Dermis blood vessel endothelial cell (primary cell): ENCODE results near the gene OGFOD3. TPM values are rescaled to one million over a fixed set of nuclear protein-coding genes. Genes with fewer than 3 reads are reported as not detected.
"Not testable (repeated sequence)": the region's sequence is repeated elsewhere in the genome, so short reads cannot be mapped to it uniquely, and the experiment has no call there.

Experiments
- DNase-seq: peaks from one replicate; pipeline ENCODE4 v3.0.0; 2010
- total RNA-seq: library from RNA; depleted of rRNA; stranded (reverse); fragments of >200 nt; gene quantifications from 2 replicates; pipeline ENCODE4 v1.2.3, GENCODE V29; 2014

The OGFOD3 gene
- total RNA-seq, 1 donor from 2014 or later = 35.1 TPM

DNA sequence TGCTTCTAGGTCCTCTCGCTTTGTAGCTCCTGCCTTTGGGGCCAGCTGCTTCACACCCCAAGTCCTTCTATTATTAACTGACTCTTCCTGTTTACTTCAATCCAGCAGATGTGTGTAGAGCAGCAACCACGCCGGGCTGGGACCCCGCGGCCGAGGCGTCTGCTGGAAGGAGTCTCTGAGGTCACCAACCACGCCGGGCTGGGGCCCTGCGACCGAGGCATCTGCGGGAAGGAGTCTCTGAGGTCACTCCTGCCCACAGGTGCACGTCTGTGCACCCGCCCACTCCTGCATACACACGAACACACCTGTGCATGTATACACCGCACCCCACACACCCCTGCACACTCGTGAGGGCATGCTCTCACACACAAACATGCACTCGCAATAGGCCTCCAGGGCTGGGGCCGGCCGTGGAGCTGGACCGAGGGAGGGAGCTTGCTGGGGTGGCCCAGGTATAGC lies 67.1 kb downstream of the OGFOD3 start:
- no peak for DNase-seq

DNA sequence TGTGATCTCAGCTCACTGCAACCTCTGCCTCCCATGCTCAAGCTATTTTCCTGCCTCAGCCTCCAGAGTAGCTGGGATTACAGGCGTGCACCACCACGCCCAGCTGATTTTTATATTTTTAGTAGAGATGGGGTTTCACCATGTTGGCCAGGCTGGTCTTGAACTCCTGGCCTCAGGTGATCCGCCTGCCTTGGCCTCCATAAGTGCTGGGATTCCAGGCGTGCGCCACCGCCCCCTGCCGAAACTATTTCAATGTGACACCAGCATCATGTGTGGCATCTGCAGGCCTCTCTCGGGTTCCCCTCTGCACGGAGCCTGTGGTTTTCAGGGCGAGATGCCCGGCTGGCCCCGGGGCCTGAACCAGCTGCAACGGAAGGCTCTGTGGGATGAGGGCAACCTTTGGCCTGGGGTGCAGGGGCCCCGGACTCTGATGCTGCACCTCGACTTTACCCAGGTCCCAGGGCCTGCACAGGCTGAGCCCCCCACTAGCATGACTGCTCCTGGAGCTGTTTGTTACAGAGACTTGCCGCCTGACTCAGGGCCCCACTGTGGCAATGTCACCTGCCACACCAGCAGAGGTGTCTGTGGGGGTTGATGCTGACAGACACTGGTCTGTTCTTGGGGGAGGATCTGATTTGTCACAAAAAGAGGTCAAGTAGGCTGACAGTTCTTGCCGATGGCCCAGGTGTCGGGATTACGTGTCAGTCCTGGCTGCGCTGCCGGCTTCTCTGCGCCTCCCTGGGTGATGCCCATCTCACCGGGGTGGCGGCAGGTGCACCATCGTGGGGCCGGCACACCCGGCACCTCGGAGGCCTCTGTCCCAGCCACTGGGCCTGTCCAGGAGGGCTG lies 68.0 kb downstream of the OGFOD3 start:
- no peak for DNase-seq

DNA sequence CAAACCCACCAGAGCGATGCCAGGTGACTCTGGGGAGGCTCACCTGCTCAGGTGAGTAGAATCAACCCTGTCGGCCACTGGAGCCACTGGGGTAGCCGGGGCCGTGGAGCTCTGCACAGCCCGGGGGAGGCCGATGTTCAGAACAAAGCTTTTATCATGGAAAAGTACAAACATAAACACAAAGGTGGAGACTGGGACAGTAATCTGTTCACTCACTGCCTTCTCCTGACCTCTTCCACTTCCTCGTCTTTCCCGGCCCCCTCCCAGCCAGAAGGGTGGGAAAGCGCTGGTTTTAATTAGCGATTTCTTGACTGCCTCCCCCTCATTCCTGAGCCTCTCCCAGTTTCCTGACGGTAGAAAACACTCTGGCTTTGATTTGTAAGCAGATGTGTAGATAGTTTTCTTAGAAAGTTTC lies 69.1 kb downstream of the OGFOD3 start:
- DNase-seq = no peak

DNA sequence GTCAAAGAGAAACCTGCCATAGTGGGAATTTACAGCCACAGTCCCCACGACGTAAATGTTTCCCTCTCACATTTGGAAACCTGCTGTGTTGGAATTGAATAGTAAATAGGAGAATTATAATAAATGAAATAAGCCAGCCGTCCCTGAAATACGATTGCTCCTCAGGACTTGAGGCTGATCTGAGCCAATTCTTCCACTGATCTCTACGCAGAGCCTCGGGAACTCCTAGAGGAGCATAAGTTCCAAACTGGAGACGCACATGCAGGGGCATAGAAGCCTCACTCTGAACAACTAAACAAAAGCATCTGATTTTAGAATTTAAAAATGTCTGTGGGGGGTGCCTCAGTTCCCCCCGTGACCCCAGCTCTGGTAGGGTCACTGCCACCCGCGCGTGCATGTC lies 69.5 kb downstream of the OGFOD3 start:
- no peak for DNase-seq

DNA sequence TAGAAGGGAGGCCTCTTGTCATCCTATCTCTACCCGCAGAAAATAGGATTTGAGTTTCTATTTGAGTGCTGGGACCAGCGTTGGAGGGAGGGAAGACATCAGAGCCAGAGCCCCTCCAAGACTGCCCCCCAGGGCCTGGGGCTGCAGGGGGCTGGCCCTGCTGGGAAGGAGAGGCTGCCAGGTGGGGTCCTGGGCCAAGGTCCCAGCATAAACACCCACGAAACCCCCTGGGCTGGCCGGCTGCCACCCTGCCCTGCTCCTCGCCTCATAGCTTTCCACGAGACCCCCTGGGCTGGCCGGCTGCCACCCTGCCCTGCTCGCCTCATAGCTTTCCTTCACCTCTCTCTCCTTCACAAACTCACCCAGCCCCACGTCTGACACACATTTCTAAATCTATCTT lies 70.0 kb downstream of the OGFOD3 start:
- DNase-seq = no peak

DNA sequence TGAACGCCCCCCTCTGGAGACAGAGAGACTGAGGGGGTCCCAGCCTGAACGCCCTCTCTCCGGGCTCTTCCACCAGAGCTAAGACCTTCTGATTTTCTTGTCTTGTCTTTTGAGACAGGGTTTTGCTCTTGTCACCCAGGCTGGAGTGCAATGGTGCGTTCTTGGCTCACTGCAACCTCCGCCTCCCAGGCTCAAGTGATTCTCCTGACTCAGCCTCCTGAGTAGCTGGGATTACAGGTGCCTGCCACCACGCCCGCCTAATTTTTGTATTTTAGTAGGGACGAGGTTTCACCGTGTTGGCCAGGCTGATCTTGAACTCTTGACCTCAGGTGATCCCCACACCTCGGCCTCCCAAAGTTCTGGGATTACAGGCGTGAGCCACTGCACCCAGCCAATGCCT lies 70.4 kb downstream of the OGFOD3 start:
- DNase-seq = not testable (repeated sequence)

DNA sequence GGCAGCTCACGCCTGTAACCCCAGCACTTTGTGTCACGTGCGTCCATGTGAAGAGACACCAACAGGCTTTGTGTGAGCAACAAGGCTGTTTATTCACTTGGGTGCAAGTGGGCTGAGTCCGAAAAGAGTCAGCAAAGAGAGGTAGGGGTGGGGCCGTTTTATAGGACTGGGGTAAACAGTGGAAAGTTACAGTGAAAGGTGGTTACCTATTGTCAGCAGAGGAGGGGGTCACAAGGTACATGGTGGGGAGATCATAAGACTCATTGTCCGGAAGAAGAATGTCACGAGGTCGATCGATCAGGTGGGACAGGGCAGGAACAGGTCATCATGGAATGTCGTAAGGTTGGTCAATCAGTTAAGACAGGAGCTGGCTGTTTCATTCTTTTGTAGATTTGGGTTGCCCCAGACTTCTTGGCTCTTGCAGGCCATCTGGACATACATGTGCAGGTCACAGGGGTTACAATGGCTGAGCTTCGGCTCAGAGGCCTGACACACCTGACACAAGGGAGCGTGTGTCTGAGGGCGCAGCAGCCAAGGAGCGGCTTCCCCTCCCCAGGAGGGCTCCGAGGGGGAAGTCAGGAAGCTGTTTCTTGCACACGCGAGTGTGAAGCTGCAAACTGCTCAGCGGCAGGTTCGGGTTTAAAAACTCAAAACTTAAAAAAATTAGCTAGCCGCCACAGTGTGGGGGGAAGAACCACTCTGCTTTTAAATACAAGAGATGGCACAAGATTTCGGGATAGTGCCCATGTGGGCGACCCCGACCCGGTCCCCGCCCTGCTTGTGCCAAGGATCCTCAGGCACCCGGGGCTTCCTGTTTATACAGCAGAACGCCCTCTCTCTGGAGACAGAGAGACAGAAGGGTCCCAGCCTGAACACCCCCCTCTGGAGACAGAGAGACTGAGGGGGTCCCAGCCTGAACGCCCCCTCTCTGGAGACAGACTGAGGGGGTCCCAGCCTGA lies 71.8 kb downstream of the OGFOD3 start:
- DNase-seq = no peak

DNA sequence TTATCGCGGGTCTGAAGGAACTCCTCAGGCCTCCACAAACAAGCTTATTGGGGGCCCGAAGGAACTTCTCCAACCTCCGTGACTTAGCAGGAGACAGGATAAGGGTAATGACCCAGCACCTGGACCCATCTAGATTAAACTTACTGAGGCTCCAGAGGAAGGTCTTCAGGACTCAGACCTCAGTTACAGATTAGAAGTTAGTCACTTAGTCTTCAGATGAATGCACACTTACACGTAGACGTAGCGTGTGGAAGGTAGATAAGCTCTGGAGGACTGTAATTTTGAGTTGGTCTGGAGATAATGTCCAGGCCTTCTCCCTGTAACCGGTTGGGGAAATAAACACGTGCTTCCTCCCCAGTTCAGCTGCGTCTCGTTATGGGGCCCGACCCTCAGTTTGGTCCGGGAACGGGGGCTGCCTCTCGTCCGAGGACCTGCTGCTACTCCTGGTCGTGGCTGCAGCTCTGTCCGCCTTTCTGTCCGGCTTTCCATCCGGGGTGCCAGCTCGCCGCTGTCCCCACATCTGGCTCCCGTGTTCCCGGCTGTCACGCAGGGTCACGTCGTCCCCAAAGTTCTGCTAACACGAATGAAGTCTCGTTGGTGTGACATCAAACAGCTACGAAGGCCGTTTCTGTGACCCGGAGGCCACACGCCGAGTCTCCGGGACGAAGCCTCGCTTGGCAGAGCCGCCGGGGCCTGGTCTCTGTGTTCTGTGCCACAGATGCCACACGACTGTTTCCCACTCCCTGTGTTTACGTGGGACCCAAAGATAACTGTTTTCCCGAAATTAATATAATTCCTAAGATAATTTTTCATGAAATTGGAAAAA lies 73.0 kb downstream of the OGFOD3 start:
- DNase-seq = no peak

DNA sequence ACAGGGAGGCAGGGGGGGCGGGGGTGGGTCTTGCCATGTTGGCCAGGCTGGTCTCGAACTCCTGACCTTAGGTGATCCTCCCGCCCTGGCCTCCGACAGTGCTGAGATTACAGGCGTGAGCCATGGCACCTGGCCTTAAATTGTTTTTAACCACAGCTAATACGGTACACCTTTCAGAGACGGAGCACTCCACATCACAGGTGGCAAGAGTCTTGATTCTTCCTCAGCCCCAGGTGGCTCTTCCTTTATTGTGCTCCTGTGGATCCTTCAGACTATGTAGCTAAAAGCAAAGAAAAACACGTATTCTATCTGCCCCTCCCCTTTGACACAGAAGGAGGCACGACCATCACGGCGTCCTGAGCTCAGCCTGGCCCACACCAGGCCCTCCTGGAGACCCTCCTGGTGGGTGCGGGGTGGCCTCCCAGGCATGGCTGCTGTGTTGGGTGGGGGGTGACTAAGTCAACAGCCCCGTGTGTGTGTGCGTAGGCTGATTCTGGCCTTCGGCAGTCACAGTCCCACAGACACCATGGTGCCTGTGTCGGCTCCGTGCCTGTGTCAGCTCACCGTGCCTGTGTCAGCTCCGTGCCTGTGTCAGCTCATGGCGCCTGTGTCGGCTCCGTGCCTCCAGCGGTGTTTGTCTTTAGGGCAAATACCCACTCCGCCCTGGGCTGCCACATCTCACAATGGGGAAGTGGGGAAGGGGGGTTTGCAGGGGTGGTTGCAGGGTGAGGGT lies 74.0 kb downstream of the OGFOD3 start:
- no peak for DNase-seq

DNA sequence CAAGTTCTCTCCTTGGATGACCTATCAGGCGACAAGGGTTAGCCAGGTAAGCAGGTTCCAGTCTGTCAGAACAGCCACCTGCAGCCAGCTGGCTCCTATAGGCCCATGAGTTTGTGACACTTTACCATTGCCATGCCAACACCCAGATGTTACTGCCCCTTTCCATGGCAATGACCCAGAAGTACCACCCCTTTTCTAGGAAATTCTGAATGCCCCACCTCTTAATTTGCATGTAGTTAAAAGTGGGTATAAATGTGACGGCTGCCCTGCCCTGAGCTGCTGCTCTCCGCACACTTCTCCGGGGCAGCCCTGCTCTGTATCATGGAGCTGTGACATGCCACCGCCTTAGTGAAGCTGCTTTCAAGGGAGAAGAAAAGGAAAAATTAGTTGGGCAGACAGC lies 74.8 kb downstream of the OGFOD3 start:
- DNase-seq = no peak

DNA sequence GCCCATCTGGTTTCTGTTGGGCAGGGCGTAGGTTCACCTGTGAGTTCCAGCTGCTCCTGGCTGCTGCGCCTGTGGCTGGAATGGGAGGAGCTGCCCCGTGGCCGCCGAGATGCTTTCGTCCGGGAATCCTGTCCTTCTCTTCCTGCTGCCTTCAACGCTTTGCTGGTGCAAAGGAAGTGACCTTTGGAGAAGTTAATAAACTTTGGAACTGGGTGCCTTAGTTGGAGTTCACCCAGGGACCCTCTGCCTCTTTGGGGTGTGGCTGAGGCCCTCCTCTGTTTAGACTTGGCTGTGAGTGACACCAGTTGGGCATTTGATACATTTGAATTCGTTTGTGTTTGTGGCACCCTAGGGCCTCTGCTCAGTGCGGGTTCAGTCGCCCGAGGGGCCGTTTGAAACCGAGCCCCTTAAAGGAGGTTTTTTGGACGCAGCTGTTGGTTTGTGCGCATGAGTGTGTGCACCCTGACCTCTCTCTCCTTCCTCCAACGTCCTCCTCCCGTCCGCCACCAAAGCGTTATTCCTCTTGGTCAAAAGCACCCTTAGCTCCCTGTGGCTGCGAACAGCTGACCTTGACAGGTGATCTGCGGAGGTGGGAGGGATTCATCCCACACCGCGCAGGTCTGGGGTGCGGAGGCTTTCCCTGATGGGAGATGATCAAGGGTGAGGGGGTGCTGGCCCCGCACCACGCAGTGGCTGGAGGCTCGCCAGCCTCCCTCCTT lies 75.9 kb downstream of the OGFOD3 start:
- DNase-seq = no peak

DNA sequence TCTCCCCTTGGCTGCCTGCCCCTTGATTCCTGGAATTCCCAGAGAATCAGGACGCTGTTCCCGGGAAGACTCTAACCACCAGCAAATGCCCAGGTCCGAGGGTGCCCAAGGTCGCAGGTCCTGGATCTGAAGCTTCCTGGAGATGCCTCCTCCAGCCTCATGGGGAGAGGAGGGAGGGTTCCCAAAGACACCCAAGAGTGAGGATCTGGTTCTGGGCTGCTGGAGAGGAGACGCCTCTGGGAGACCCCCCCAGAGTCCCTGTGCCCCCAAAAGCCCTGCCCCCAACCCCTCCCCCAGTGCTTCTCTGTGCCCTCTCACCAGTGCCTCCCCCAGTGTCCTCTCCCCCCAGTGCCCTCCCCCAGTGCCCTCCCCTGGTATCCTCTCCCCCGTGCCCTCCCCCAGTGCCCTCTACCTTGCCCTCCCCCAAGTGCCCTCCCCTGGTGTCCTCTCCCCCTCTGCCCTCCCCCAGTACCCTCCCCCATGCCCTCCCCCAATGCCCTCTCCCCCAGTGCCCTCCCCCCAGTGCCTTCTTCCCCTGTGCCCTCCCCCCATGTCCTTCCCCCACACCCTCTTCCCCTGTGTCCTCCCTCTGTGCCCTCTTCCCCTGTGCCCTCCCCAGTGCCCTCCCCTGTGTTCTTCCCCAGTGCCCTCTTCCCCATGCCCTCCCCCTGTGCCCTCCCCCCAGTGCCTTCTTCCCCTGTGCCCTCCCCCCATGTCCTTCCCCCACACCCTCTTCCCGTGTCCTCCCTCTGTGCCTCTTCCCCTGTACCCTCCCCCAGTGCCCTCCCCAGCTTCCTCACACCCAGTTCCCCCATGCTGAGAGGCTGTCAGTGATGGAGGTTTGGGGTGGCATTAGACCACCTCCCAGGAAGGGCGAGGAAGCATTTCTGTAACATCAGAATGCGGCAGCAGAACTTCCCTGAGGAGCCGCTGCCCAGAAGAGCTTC lies 78.5 kb downstream of the OGFOD3 start:
- DNase-seq = no peak

Other genes starting within 250 kb of the OGFOD3 start
- 5.4 and 9.4 TPM in 2 replicates for gene CCDC57, start 205.7 kb downstream of the OGFOD3 start, total RNA-seq
- gene SLC16A3, start 189.5 kb downstream of the OGFOD3 start, total RNA-seq = 99.4 and 121 TPM in 2 replicates
- 39.3 and 69.2 TPM in 2 replicates for gene CSNK1D, start 144.9 kb downstream of the OGFOD3 start, total RNA-seq
- gene CD7, start 101.0 kb downstream of the OGFOD3 start, total RNA-seq = not detected in 2 replicates
- gene SECTM1, start 84.8 kb downstream of the OGFOD3 start, total RNA-seq = 3.6 and 7.5 TPM in 2 replicates
- 0.05 TPM in 1 of 2 replicates, not detected in the other for gene TEX19, start 59.3 kb downstream of the OGFOD3 start, total RNA-seq
- not detected in 2 replicates for gene UTS2R, start 46.8 kb downstream of the OGFOD3 start, total RNA-seq
- 13.1 and 22.0 TPM in 2 replicates for gene HEXD, start 239 bp downstream of the OGFOD3 start, total RNA-seq
- 59.8 and 75.4 TPM in 2 replicates for gene CYBC1, start 32.2 kb upstream of the OGFOD3 start, total RNA-seq
- 85.5 and 105 TPM in 2 replicates for gene NARF, start 40.2 kb upstream of the OGFOD3 start, total RNA-seq
- 35.1 and 38.2 TPM in 2 replicates for gene FOXK2, start 101.1 kb upstream of the OGFOD3 start, total RNA-seq
- 61.4 and 91.0 TPM in 2 replicates for gene WDR45B, start 229.9 kb upstream of the OGFOD3 start, total RNA-seq